HepG2 (cell line): ENCODE measurements around the gene GRHPR. TPM values are rescaled to one million over a fixed set of nuclear protein-coding genes. Genes with fewer than 3 reads are reported as not detected.

Source experiments
- ATAC-seq: fragments of 200-7000 bp; cut with Tn5 transposase; 3 replicates; pipeline ENCODE4 v1.9.1; 2020; ENCODE audit warnings: mild to moderate bottlenecking, moderate library complexity
- BruUV-seq: library from RNA; stranded (reverse); fragments of 400-500 nt; replicated peaks from 2 replicates; lab custom pipeline; 2021; lab: Mats Ljungman, UMichigan
- CTCF ChIA-PET: fragments of 300-600 bp; formaldehyde crosslinking; extraction: SDS; loops from one replicate; lab custom pipeline; 2021; ENCODE audit warnings: low total read pairs, inconsistent platforms, low intra/inter-chr PET ratio; lab: Yijun Ruan, JAX
- POLR2A ChIA-PET: fragments of 350-600 bp; sonication (Branson Sonifier 250); formaldehyde crosslinking; loops from one replicate; lab custom pipeline; 2020; ENCODE audit warnings: antibody characterized with exemption, inconsistent platforms; lab: Yijun Ruan, JAX
- DNase-seq: peaks from one replicate; pipeline ENCODE4 v3.0.0-alpha.2; 2015; ENCODE audit warnings: low spot score
- FAIRE-seq: peaks from 3 replicates; lab custom pipeline; 2011; peaks lifted over from hg19 to GRCh38; lab: Jason Lieb, UNC
- H2AFZ ChIP-seq: one replicate; pipeline ENCODE4 v1.6.1; 2011; ENCODE audit warnings: low read length, inconsistent platforms
- H3K27ac ChIP-seq: fragments of 300-600 bp; 3 replicates; pipeline ENCODE4 v1.8.0; 2011; ENCODE audit warnings: mixed run types, mild to moderate bottlenecking, mixed read lengths, low read length, inconsistent platforms; ENCODE audit not compliant: insufficient read depth; ENCODE audit errors: extremely low read length
- H3K27me3 ChIP-seq, 2 experiments: fragments of 200-600 bp in 1 of 2; 2 replicates in 1 of 2; 3 replicates in 1 of 2; pipeline versions ENCODE4 v1.6.0 to v1.8.0; 2011; ENCODE audit warnings: low read length in 2 of 2, mild to moderate bottlenecking in 2 of 2, moderate library complexity in 2 of 2, inconsistent platforms in 1 of 2; ENCODE audit not compliant: insufficient read depth in 2 of 2, control insufficient read depth in 1 of 2
- H3K36me3 ChIP-seq, 2 experiments: fragments of 200-600 bp in 1 of 2; replicated peaks in 1 of 2; 2 replicates in 1 of 2; 3 replicates in 1 of 2; pipeline versions ENCODE4 v1.5.1 to v1.8.0; 2011; ENCODE audit warnings: low read length in 2 of 2, inconsistent platforms in 1 of 2; ENCODE audit not compliant: insufficient read depth in 2 of 2, control insufficient read depth in 1 of 2
- H3K4me1 ChIP-seq: 2 replicates; pipeline ENCODE4 v1.5.1; 2012; ENCODE audit warnings: low read length, inconsistent platforms; ENCODE audit not compliant: insufficient read depth
- H3K4me2 ChIP-seq: 2 replicates; pipeline ENCODE4 v1.6.0; 2011; ENCODE audit warnings: low read depth, low read length, inconsistent platforms
- H3K4me3 ChIP-seq, 3 experiments: fragments of 200-600 bp in 1 of 3; sonication (generic), shearing (Covaris generic) in 1 of 3; replicated peaks in 1 of 3; 2 replicates each; pipeline ENCODE4 v1.5.1; 2011 to 2016; ENCODE audit warnings: low read length in 3 of 3, inconsistent platforms in 2 of 3, low read depth in 2 of 3, mild to moderate bottlenecking in 2 of 3, control low read depth in 1 of 3, mixed read lengths in 1 of 3; ENCODE audit not compliant: insufficient read depth in 1 of 3
- H3K79me2 ChIP-seq: one replicate; pipeline ENCODE4 v1.6.1; 2011; ENCODE audit warnings: low read length, inconsistent platforms; ENCODE audit not compliant: insufficient read depth
- H3K9ac ChIP-seq: 2 replicates; pipeline ENCODE4 v1.6.0; 2011; ENCODE audit warnings: mild to moderate bottlenecking, low read depth, low read length, inconsistent platforms; ENCODE audit not compliant: insufficient read depth
- H3K9me3 ChIP-seq: 2 replicates; pipeline ENCODE4 v1.5.1; 2012; ENCODE audit warnings: mild to moderate bottlenecking, low read length
- H4K20me1 ChIP-seq: 2 replicates; pipeline ENCODE4 v1.6.0; 2011; ENCODE audit warnings: inconsistent platforms, mild to moderate bottlenecking, low read length, moderate library complexity; ENCODE audit not compliant: insufficient read depth
- ARID3A ChIP-seq: IDR thresholded peaks from 2 replicates; pipeline ENCODE4 v1.6.1; 2012; ENCODE audit warnings: low read depth, low read length, improper control_type of control experiment
- PLRG1 ChIP-seq: fragments of 450-650 bp; conservative IDR thresholded peaks from 2 replicates; pipeline ENCODE4 v1.6.1; 2016
- RERE ChIP-seq: IDR thresholded peaks from 2 replicates; pipeline ENCODE4 v1.6.1; 2016; ENCODE audit warnings: low read depth, missing genetic modification reagents, missing compliant biosample characterization
- SNRNP70 ChIP-seq: fragments of 200-400 bp; formaldehyde crosslinking; IDR thresholded peaks from 2 replicates; pipeline ENCODE4 v1.6.1; 2017; ENCODE audit warnings: mild to moderate bottlenecking, low read depth, low read length, moderate library complexity
- SRSF1 ChIP-seq: fragments of 200-400 bp; formaldehyde crosslinking; optimal IDR thresholded peaks from 2 replicates; pipeline ENCODE3; 2017; ENCODE audit warnings: mild to moderate bottlenecking, low read depth, low read length, moderate library complexity
- ZNF318 ChIP-seq: sonication (generic); formaldehyde crosslinking; IDR thresholded peaks from 2 replicates; pipeline ENCODE4 v1.4.0; 2020; ENCODE audit warnings: mild to moderate bottlenecking, missing genetic modification reagents
- ZNF569 ChIP-seq: sonication (generic); formaldehyde crosslinking; IDR thresholded peaks from 2 replicates; pipeline ENCODE4 v1.5.0; 2020; ENCODE audit warnings: mild to moderate bottlenecking, missing genetic modification reagents, moderate library complexity, borderline replicate concordance
- WGBS: methylation state at CpG from one replicate; pipeline ENCODE4 v1.1.6; 2017; ENCODE audit warnings: low lambda C conversion rate; 5-methylcytosine and 5-hydroxymethylcytosine counted together
- in situ Hi-C: cut with HindIII; loops from 2 replicates; pipeline ENCODE4 v1.10.0; 2017; ENCODE audit warnings: low pct_unique_long_range_greater_than_20kb; ENCODE audit not compliant: extremely low pct_ligation_motif_present
- intact Hi-C: fragments of 100-400 bp; cut with micrococcal nuclease; formaldehyde crosslinking; loops from one replicate; pipeline ENCODE4 v1.10.0; 2022; ENCODE audit not compliant: unreplicated experiment
- polyA plus RNA-seq, 8 experiments: library from polyadenylated mRNA; depleted of rRNA in 3 of 8; stranded (reverse) in 7 of 8; unstranded in 1 of 8; fragments of >200 nt; fragmentation: Illumina TruSeq in 4 of 8; extraction: Trizol in 4 of 8; gene quantifications; 2 replicates each; pipeline versions ENCODE4 v1.2.1 to v1.2.3, GENCODE V29; 2011 to 2016; ENCODE audit warnings: low read depth in 4 of 8, missing spikeins in 1 of 8, mixed read lengths in 1 of 8; ENCODE audit not compliant: insufficient read depth in 1 of 8
- total RNA-seq, 5 experiments: library from RNA; depleted of rRNA; stranded (reverse); fragments of >200 nt; fragmentation: Illumina TruSeq; extraction: Trizol; gene quantifications; 2 replicates each; pipeline ENCODE4 v1.2.3, GENCODE V29; 2016; ENCODE audit warnings: low read depth in 1 of 5

The GRHPR gene
- total and polyA plus RNA-seq, 2 of the 13 experiments (the other 11 are each of a cell fraction or from before 2014, with no cell fraction given): 113 to 115 TPM

GRCh38 chr9:37474438-37474837 is 51.9 kb downstream of the GRHPR start (continued):
- no peak for TF ChIP-seq RERE

- no peak overlapping the region for H3K4me2 ChIP-seq
- H3K27ac ChIP-seq: no peak overlapping the region
- CTCF ChIA-PET: no interaction called here
- no peak overlapping the region for H3K4me3 ChIP-seq
- no peaks in the 10 kb centered on the region for H3K9me3 ChIP-seq
- in situ Hi-C loops: loop anchor here (25.0 kb wide), 3 partner anchors 260 to 885 kb away; partner anchors contain the start of gene SLC25A51
- H3K36me3 ChIP-seq: no peaks in the 10 kb centered on the region
- no peak overlapping the region for H3K9ac ChIP-seq
- H3K4me1 ChIP-seq: peaks cover 31% of the 10 kb centered on the region
- no peaks in the 10 kb centered on the region; a peak in 1 of 5 replicates for H3K27me3 ChIP-seq
- DNase-seq: no peak
- H2AFZ ChIP-seq: no peak overlapping the region
- H3K79me2 ChIP-seq: no peaks in the 10 kb centered on the region
- FAIRE-seq: no peak
- intact Hi-C loops: no loop called here
- ATAC-seq: no peak
- H4K20me1 ChIP-seq: no peaks in the 10 kb centered on the region
- no TSS peak for BruUV-seq
- WGBS: 26% methylated on average over 11 of the region's 11 CpGs
- POLR2A ChIA-PET: no interaction called here
- no peak for TF ChIP-seq ARID3A
- no peak for TF ChIP-seq ZNF569 (CRISPR knock-in tag)
- TF ChIP-seq PLRG1: no peak
- no peak for TF ChIP-seq SNRNP70
- no peak for TF ChIP-seq ZNF318 (CRISPR knock-in tag)
- TF ChIP-seq SRSF1: no peak
These were observed 54.4 kb downstream of the GRHPR start for GRCh38 chr9:37476930-37477329.
